ENCODE measurements around the gene AKR1C2.
"Not testable (repeated sequence)": the region's sequence is repeated elsewhere in the genome, so short reads cannot be mapped to it uniquely, and the experiment has no call there.

- TF ChIP-seq CTCF (conservative IDR thresholded peaks at IDR 0.05; ENCODE audit: low read length); EZH2phosphoT487 (IDR thresholded peaks at IDR 0.05; ENCODE audit: borderline replicate concordance, low read depth, low read length): not testable (repeated sequence)
Measured at GRCh38 chr10:4943416-4943815, 60.2 kb downstream of the AKR1C2 start.
